OCI-LY1 (cell line): Measurements from ENCODE around the gene TLL2.

Source experiments
- H2AFZ ChIP-seq: fragments of 200-600 bp; sonication (generic), shearing (Covaris generic); 2 replicates; pipeline ENCODE4 v1.6.0; 2014; ENCODE audit warnings: antibody characterized with exemption, mild to moderate bottlenecking, low read length
- H3F3A ChIP-seq: fragments of 200-600 bp; sonication (generic), shearing (Covaris generic); 2 replicates; pipeline ENCODE4 v1.6.0; 2014; ENCODE audit warnings: mild to moderate bottlenecking, antibody characterized with exemption, low read length, moderate library complexity; ENCODE audit not compliant: insufficient read depth
- H3K27ac ChIP-seq: fragments of 200-600 bp; sonication (generic); 2 replicates; pipeline ENCODE4 v1.5.1; 2014; ENCODE audit warnings: low read length, mixed run types, mild to moderate bottlenecking, low read depth; ENCODE audit not compliant: poor library complexity, severe bottlenecking
- H3K27me3 ChIP-seq: fragments of 200-600 bp; sonication (generic); 2 replicates; pipeline ENCODE4 v1.6.0; 2014; ENCODE audit warnings: antibody characterized with exemption, mild to moderate bottlenecking, low read length, moderate library complexity; ENCODE audit not compliant: insufficient read depth
- H3K36me3 ChIP-seq: fragments of 200-600 bp; sonication (generic); 2 replicates; pipeline ENCODE4 v1.6.1; 2014; ENCODE audit warnings: mild to moderate bottlenecking, antibody characterized with exemption, low read length, moderate library complexity, mixed read lengths; ENCODE audit not compliant: insufficient read depth
- H3K4me1 ChIP-seq: fragments of 200-600 bp; sonication (generic); 2 replicates; pipeline ENCODE4 v1.5.1; 2014; ENCODE audit warnings: mild to moderate bottlenecking, low read length, moderate library complexity; ENCODE audit not compliant: insufficient read depth, severe bottlenecking
- H3K4me2 ChIP-seq: fragments of 200-600 bp; sonication (generic), shearing (Covaris generic); 2 replicates; pipeline ENCODE4 v1.6.1; 2014; ENCODE audit warnings: low read length
- H3K4me3 ChIP-seq: fragments of 200-600 bp; sonication (generic); 2 replicates; pipeline ENCODE4 v1.5.1; 2014; ENCODE audit warnings: low read length, low read depth, mild to moderate bottlenecking, mixed read lengths; ENCODE audit not compliant: poor library complexity, severe bottlenecking
- H3K79me2 ChIP-seq: fragments of 200-600 bp; shearing (Covaris generic); 2 replicates; pipeline ENCODE4 v1.6.1; 2016; ENCODE audit warnings: mixed run types, low read length, mixed read lengths; ENCODE audit not compliant: insufficient read depth
- H3K9ac ChIP-seq: fragments of 200-600 bp; sonication (generic), shearing (Covaris generic); 2 replicates; pipeline ENCODE4 v1.6.1; 2014; ENCODE audit warnings: mild to moderate bottlenecking, low read length, mixed read lengths
- H3K9me2 ChIP-seq: fragments of 200-600 bp; sonication (generic), shearing (Covaris generic); 2 replicates; pipeline ENCODE4 v1.6.1; 2014; ENCODE audit warnings: low read depth, mild to moderate bottlenecking, low read length, mixed read lengths
- H3K9me3 ChIP-seq: fragments of 200-600 bp; shearing (Covaris generic); 2 replicates; pipeline ENCODE4 v1.6.1; 2014; ENCODE audit warnings: low read length, mixed read lengths
- H4K20me1 ChIP-seq: fragments of 200-600 bp; sonication (generic), shearing (Covaris generic); 2 replicates; pipeline ENCODE4 v1.6.0; 2016; ENCODE audit warnings: mild to moderate bottlenecking, low read length; ENCODE audit not compliant: insufficient read depth
- EZH2 ChIP-seq: fragments of 200-600 bp; sonication (generic), shearing (Covaris generic); IDR thresholded peaks from 2 replicates; pipeline ENCODE4 v1.8.0; 2017; ENCODE audit warnings: borderline replicate concordance, mixed run types, mild to moderate bottlenecking, antibody characterized with exemption, low read length, moderate library complexity, mixed read lengths
- TF ChIP-seq, protein P1 (sequence below): fragments of 200-600 bp; sonication (generic), shearing (Covaris generic); IDR thresholded peaks from 2 replicates; pipeline ENCODE4 v1.5.1; 2017; ENCODE audit warnings: mild to moderate bottlenecking, antibody characterized with exemption, low read length, moderate library complexity, mixed read lengths

TLL2 gene

DNA sequence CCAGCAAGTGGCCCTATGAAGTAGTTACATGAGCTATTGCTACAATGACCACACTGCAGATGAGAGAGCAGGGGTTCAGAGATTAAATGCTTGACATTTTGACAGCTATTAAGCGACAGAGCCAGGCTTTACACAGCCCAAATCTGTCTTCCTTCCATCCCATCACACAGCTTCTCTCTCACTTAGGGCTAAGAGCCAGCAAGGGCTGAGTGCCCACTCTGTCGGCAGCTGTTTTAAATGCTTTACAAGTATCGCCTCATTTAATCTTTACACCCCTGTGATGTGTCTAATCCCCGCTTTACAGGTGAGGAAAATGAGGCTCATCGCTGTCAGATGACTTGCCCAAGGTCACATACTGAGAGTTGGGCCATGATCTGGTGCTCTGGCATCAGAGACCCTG, 139.7 kb downstream of the TLL2 start:
- Histone ChIP-seq H2AFZ (no peak overlapping the region), H3K9ac (no peak overlapping the region), H3K9me3 (no peaks in the 10 kb centered on the region), H3K79me2 (no peaks in the 10 kb centered on the region), H3K4me3 (no peak overlapping the region), H3K9me2 (no peaks in the 10 kb centered on the region), H3K36me3 (no peaks in the 10 kb centered on the region), H3K4me2 (no peak overlapping the region), H3F3A (no peaks in the 10 kb centered on the region), H3K27me3 (no peaks in the 10 kb centered on the region), H3K4me1 (peaks cover 5% of the 10 kb centered on the region), H4K20me1 (no peaks in the 10 kb centered on the region), H3K27ac (no peak overlapping the region)
- TF ChIP-seq EZH2 = no peak
- TF ChIP-seq, protein P1, sequence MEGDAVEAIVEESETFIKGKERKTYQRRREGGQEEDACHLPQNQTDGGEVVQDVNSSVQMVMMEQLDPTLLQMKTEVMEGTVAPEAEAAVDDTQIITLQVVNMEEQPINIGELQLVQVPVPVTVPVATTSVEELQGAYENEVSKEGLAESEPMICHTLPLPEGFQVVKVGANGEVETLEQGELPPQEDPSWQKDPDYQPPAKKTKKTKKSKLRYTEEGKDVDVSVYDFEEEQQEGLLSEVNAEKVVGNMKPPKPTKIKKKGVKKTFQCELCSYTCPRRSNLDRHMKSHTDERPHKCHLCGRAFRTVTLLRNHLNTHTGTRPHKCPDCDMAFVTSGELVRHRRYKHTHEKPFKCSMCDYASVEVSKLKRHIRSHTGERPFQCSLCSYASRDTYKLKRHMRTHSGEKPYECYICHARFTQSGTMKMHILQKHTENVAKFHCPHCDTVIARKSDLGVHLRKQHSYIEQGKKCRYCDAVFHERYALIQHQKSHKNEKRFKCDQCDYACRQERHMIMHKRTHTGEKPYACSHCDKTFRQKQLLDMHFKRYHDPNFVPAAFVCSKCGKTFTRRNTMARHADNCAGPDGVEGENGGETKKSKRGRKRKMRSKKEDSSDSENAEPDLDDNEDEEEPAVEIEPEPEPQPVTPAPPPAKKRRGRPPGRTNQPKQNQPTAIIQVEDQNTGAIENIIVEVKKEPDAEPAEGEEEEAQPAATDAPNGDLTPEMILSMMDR = no peak

GRCh38 chr10:96371356-96371755, 142.4 kb downstream of the TLL2 start:
- no peaks in the 10 kb centered on the region for H3K36me3 ChIP-seq
- no peak overlapping the region for H3K4me2 ChIP-seq
- H3K27me3 ChIP-seq = no peaks in the 10 kb centered on the region
- no peaks in the 10 kb centered on the region for H4K20me1 ChIP-seq
- TF ChIP-seq EZH2 = no peak
- TF ChIP-seq, protein P1 = no peak
- no peak overlapping the region for H2AFZ ChIP-seq
- no peak overlapping the region for H3K9ac ChIP-seq
- H3K4me1 ChIP-seq = peaks cover 5% of the 10 kb centered on the region
- H3K79me2 ChIP-seq = no peaks in the 10 kb centered on the region
- no peaks in the 10 kb centered on the region for H3K9me3 ChIP-seq
- no peaks in the 10 kb centered on the region for H3K9me2 ChIP-seq
- no peak overlapping the region for H3K27ac ChIP-seq
- no peak overlapping the region for H3K4me3 ChIP-seq
- no peaks in the 10 kb centered on the region for H3F3A ChIP-seq

DNA sequence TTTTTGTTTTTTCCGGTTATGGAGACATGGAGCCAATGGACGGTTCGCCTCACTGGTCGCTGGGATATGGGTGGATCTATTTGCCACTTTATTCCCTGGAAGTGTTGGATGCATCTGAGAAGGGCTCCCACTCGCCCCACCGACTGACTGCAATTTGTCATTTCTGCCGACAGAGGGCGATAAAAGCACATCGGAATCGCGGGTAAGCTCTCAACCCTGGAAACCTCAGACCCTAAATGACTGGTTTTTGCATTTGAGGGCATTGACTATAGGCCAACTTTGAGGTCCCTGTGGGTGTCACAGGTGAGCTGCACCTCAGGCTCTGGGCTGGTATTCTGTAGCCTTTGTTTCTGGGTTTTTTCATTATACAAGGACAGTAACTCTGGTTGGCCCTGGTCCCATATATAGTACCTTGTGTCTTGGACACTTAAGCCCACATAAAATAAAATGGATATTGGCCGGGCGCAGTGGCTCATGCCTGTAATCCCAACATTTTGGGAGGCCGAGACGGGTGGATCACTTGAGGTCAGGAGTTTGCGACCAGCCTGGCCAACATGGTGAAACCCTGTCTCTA, 143.1 kb downstream of the TLL2 start:
- Histone ChIP-seq H3K36me3 (no peaks in the 10 kb centered on the region), H3K9me3 (no peaks in the 10 kb centered on the region), H3K4me1 (peaks cover 5% of the 10 kb centered on the region), H4K20me1 (no peaks in the 10 kb centered on the region), H3K79me2 (no peaks in the 10 kb centered on the region), H3K9ac (no peak overlapping the region), H2AFZ (no peak overlapping the region), H3K4me3 (no peak overlapping the region), H3F3A (no peaks in the 10 kb centered on the region), H3K27me3 (no peaks in the 10 kb centered on the region), H3K9me2 (no peaks in the 10 kb centered on the region), H3K27ac (no peak overlapping the region), H3K4me2 (no peak overlapping the region)
- TF ChIP-seq, protein P1 = peak; percentile 63
- no peak for TF ChIP-seq EZH2
